Measurements from ENCODE around the gene SH2D3A.

The SH2D3A gene

DNA sequence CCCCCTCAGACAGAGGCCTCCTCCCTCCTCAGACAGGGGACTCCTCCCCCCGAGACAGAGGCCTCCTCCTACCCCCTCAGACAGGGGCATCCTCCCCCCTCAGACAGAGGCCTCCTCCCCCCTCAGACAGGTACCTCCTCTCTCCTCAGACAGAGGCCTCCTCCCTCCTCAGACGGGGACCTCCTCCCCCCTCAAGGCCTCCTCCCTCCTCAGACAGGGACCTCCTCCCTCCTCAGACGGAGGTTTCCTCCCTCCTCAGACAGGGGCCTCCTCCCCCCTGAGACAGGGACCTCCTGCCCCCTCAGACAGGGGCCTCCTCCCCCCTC lies 60.6 kb downstream of the SH2D3A start:
- no peak for TF ChIP-seq ZFX (IDR thresholded peaks at IDR 0.05)
- TF ChIP-seq, protein P1, sequence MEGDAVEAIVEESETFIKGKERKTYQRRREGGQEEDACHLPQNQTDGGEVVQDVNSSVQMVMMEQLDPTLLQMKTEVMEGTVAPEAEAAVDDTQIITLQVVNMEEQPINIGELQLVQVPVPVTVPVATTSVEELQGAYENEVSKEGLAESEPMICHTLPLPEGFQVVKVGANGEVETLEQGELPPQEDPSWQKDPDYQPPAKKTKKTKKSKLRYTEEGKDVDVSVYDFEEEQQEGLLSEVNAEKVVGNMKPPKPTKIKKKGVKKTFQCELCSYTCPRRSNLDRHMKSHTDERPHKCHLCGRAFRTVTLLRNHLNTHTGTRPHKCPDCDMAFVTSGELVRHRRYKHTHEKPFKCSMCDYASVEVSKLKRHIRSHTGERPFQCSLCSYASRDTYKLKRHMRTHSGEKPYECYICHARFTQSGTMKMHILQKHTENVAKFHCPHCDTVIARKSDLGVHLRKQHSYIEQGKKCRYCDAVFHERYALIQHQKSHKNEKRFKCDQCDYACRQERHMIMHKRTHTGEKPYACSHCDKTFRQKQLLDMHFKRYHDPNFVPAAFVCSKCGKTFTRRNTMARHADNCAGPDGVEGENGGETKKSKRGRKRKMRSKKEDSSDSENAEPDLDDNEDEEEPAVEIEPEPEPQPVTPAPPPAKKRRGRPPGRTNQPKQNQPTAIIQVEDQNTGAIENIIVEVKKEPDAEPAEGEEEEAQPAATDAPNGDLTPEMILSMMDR (conservative IDR thresholded peaks at IDR 0.05), result no peak

DNA sequence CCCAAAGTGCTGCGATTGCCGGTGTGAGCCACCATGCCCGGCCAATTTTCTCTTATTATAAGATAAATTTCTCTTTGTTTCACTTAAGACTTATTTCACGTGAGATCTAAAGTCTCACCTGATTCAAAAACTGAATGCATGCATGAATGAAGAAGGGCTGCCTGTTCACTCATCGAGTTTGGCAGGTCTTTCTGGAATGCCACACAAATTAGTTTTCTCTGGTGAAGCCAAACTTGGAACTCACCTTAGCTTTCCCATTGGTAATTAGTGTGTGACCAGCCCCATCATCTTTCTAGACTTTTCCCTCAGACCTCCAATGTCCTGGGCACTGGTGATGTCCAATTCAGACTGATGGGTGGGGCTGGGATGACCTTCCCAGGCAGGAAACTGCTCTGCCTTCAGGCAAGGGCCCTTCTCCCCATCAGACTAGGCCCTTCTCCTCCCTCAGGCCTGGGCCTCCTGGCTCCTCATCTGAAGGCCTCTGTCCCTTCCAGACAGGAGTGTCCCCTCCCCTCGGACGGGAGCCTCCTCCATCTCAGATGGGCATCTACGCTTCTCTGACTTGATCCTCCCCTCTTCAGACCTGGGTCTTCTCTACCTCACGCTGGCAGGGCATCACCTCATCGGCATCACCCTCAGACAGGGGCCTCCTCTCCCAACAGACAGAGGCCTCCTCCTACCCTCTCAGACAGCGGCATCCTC lies 61.2 kb downstream of the SH2D3A start:
- no peak overlapping the region for H3K27ac ChIP-seq
- TF ChIP-seq, protein P1 (conservative IDR thresholded peaks at IDR 0.05), result no peak
- TF ChIP-seq ZFX (IDR thresholded peaks at IDR 0.05), result no peak

More for the DNA sequence above, 60.6 kb downstream of the SH2D3A start:
- no peak overlapping the region for H3K27ac ChIP-seq
